Right hindlimb (tissue), 1 donor: ENCODE results near the gene PRKCG.
A peak's percentile ranks its signal among the peaks of the same experiment; 100 is the strongest.

Experiments used
- DNase-seq: peaks from one replicate; pipeline ENCODE4 v3.0.0-alpha.2; 2018

The PRKCG gene

DNA sequence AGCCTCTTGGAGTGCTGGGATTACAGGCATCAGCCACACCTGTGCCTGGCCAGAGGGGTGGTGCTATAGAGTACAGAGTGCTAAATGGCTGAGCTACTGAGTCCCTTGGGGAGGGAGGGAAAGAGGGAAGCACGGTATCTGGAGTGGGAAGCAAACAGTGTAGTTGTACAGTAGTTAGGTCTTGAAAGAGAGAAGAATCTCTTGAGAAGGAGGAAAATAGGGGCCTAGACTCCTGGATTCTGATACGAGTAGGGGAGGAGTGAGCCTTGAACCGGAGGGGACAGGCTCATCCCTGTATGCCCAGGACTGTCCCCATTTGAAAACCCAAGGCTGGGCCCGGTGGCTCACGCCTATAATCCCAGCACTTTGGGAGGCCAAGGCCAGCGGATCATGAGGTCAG, 9.2 kb upstream of the PRKCG start:
- no peak for DNase-seq

GRCh38 chr19:53873773-53874605, 8.0 kb upstream of the PRKCG start:
- no peak for DNase-seq

- no peak for DNase-seq
These were observed 7.4 kb upstream of the PRKCG start for GRCh38 chr19:53874606-53874990.

DNA sequence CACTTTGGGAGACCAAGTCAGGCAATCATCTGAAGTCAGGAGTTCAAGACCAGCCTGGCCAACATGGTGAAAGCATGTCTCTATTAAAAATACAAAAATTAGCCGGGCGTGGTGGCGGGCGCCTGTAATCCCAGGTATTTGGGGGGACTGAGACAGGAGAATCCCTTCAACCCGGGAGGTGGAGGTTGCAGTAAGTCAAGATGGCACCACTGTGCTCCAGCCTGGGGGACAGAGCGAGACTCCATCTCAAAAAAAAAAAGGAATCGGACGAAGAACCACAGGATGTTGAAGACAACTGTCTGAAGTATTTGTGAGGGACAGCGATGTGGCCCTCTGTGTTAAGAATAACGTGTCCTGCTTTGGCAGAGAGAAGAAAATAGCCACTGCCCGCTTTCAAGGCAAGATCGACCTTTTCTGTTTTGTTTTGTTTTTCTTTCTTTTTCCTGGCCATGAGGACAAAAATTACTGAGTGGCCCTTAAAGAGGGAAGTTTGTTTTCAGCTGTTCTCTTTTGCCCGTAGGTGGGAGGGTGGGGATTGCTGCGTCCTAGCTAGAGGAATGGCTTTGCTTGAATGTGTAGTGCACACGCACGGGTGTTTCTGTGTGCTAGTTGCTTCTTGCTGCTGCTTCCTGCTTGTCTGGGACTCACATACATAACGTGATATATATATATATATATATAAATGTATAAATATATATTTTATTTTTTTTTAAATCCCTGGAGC, 6.2 kb upstream of the PRKCG start:
- DNase-seq, result no peak

DNA sequence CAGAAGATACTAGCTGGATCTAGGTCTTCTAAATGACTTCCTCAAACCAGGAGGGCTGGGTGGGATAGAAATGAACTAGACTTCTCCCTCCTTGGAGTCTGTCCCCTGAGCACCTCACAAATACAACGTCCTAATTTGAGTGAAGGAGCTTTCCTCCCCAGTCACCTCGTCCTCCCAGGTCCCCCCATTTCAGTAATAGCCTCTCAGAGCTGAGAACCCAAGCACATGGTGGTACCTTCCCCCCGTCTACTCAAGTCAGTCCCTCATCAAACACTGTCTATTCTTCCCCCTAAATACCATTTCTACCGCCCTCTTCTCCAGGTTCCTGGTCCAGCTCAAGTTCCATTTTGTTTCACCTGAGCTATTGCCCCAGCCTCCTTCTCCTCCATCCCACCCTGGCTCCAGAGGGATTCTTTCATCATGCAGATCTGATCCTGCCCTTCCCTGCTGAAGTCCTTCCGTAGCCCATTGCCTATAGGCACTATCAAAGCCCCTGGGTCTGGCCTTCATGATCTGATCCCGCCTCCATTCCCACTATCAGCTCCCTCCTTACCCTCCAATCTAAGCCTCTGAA, 5.3 kb upstream of the PRKCG start:
- no peak for DNase-seq

GRCh38 chr19:53877361-53877766, 4.6 kb upstream of the PRKCG start:
- no peak for DNase-seq

GRCh38 chr19:53878776-53879139, 3.2 kb upstream of the PRKCG start:
- no peak for DNase-seq

GRCh38 chr19:53879140-53880081, 2.6 kb upstream of the PRKCG start:
- peak; percentile 98 for DNase-seq

DNA sequence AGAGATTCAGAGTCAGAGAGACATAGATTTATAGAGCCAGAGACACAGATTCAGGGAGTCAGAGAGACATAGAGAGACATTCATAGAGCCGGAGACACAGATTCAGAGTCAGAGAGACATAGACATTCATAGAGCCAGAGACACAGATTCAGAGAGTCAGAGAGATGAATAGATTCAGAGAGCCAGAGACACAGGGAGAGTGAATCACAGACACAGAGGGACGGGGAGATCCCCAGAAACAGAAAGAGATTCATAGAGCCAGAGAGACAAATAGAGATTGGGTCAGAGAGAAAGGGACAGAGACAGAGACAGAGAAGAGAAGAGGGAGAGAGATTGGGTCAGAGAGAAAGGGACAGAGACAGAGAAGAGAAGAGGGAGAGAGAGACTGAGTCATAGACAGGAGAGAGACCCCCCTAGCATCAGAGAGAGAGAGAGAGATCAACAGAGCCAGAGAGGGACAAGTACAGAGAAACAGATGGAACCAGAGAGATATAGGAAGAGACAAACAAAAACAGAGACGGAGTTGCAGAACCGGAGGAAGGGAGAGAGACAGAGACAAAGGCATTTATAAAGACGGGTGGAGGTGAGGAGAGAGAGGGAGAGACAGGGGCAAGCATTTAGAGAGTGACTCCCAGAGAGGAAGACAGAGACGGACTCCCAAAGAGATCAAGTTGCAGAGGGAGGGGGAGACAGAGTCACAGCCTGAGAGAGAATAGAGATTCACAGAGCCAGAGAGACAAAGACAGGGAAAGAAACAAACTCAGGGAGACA, 1.1 kb upstream of the PRKCG start:
- DNase-seq, result no peak

DNA sequence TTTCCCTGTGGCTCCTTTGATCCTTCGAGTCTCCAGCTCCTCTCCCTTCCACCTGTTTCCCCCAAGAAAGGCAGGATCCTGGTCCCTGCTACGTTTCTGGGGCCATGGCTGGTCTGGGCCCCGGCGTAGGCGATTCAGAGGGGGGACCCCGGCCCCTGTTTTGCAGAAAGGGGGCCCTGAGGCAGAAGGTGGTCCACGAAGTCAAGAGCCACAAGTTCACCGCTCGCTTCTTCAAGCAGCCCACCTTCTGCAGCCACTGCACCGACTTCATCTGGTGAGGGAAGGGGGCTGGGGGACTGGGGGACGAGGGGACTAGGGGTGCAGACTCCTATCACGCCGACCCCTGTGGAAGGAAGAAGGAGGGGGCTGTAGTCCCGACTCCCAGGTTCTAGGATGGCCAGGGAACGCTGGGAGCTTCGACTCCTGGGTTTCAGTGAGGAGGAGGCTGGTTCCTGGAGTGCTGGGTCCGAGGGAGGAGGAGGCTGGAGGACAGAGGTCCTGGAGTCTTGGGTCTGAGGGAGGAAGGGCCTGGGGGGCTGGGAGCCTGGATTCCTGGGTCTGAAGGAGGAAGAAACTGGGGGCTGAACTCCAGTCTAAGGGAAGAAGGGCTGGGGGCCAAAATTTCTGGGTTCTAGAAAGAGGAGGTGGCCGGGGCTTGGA, 524 bp downstream of the PRKCG start:
- DNase-seq, result no peak

GRCh38 chr19:53883231-53883661, 1.2 kb downstream of the PRKCG start:
- peak; percentile 51 for DNase-seq

- DNase-seq, result no peak
These were observed 1.7 kb downstream of the PRKCG start for GRCh38 chr19:53883741-53884140.

GRCh38 chr19:53884256-53884655, 2.3 kb downstream of the PRKCG start:
- DNase-seq, result no peak

- no peak for DNase-seq
These were observed 3.0 kb downstream of the PRKCG start for GRCh38 chr19:53885036-53885435.

- DNase-seq, result no peak
These were observed 10.4 kb downstream of the PRKCG start for GRCh38 chr19:53892301-53892980.

GRCh38 chr19:53892981-53893325, 11.0 kb downstream of the PRKCG start:
- no peak for DNase-seq

- no peak for DNase-seq
These were observed 12.7 kb downstream of the PRKCG start for GRCh38 chr19:53894707-53895106.

DNA sequence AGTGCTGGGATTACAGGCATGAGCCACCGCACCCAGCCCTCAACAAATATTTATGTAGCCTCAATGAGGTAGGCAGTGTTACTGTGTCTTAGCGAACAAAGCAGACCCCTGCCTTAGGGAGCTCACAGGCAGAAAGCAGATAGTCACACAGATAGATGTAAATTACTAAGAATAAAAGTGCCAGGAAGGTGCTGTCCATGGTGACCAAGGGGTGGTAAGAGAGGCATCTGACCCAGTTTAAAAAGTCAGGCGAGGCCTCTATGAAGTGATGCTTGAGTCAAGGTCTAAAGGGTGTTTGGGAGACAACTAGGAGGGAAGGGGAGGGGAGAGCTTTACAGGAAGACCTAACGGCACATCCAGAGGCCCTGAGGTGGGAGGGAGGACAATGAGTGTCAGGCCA, 14.7 kb downstream of the PRKCG start:
- no peak for DNase-seq

- no peak for DNase-seq
These were observed 15.5 kb downstream of the PRKCG start for GRCh38 chr19:53897459-53897858.

DNA sequence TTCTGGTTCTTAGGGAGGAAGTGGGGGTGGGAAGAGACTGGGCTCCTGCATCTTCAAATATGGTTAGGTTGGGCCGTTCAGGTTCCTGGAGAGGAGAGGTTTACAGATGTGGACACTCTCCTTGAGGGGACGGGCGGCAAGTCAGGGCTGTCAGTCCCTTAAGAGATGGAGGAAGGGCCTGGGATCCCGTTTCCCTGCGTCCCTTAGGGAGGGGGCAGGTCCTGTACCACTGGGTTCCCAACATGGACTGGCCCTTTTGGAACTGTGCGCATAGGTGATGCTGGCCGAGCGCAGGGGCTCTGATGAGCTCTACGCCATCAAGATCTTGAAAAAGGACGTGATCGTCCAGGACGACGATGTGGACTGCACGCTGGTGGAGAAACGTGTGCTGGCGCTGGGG, 16.2 kb downstream of the PRKCG start:
- DNase-seq, result no peak
